ENCODE results near the gene ZNF407.

The ZNF407 gene

GRCh38 chr18:74579496-74580065, 18.1 kb upstream of the ZNF407 start:
- in situ Hi-C loops (cut with MboI; ENCODE audit: low pct_unique_long_range_greater_than_20kb, low sequenced_read_pairs, unreplicated experiment) = no loop called here
- TF ChIP-seq CTCF (IDR thresholded peaks at IDR 0.05; ENCODE audit: extremely low read depth, insufficient read depth, missing control alignments) = no peak
- DNase-seq (ENCODE audit: low spot score) = no peak

- in situ Hi-C loops (cut with MboI; ENCODE audit: low pct_unique_long_range_greater_than_20kb, low sequenced_read_pairs, unreplicated experiment) = no loop called here
- no peak for TF ChIP-seq CTCF (IDR thresholded peaks at IDR 0.05; ENCODE audit: extremely low read depth, insufficient read depth, missing control alignments)
- DNase-seq (ENCODE audit: low spot score) = no peak
These were observed 15.0 kb upstream of the ZNF407 start for GRCh38 chr18:74582642-74583041.

- no peak for DNase-seq (ENCODE audit: low spot score)
- in situ Hi-C loops (cut with MboI; ENCODE audit: low pct_unique_long_range_greater_than_20kb, low sequenced_read_pairs, unreplicated experiment) = no loop called here
- no peak for TF ChIP-seq CTCF (IDR thresholded peaks at IDR 0.05; ENCODE audit: extremely low read depth, insufficient read depth, missing control alignments)
These were observed 10.2 kb upstream of the ZNF407 start for GRCh38 chr18:74587441-74587840.

- in situ Hi-C loops (cut with MboI; ENCODE audit: low pct_unique_long_range_greater_than_20kb, low sequenced_read_pairs, unreplicated experiment) = no loop called here
- no peak for TF ChIP-seq CTCF (IDR thresholded peaks at IDR 0.05; ENCODE audit: extremely low read depth, insufficient read depth, missing control alignments)
- DNase-seq (ENCODE audit: low spot score) = no peak
These were observed 8.6 kb upstream of the ZNF407 start for GRCh38 chr18:74589021-74589420.

GRCh38 chr18:74589811-74590210, 7.9 kb upstream of the ZNF407 start:
- DNase-seq (ENCODE audit: low spot score) = no peak
- no peak for TF ChIP-seq CTCF (IDR thresholded peaks at IDR 0.05; ENCODE audit: extremely low read depth, insufficient read depth, missing control alignments)
- in situ Hi-C loops (cut with MboI; ENCODE audit: low pct_unique_long_range_greater_than_20kb, low sequenced_read_pairs, unreplicated experiment) = no loop called here

- TF ChIP-seq CTCF (IDR thresholded peaks at IDR 0.05; ENCODE audit: extremely low read depth, insufficient read depth, missing control alignments) = no peak
- DNase-seq (ENCODE audit: low spot score) = no peak
- in situ Hi-C loops (cut with MboI; ENCODE audit: low pct_unique_long_range_greater_than_20kb, low sequenced_read_pairs, unreplicated experiment) = no loop called here
These were observed 7.0 kb upstream of the ZNF407 start for GRCh38 chr18:74590671-74591070.

- in situ Hi-C loops (cut with MboI; ENCODE audit: low pct_unique_long_range_greater_than_20kb, low sequenced_read_pairs, unreplicated experiment) = no loop called here
- TF ChIP-seq CTCF (IDR thresholded peaks at IDR 0.05; ENCODE audit: extremely low read depth, insufficient read depth, missing control alignments) = no peak
- DNase-seq (ENCODE audit: low spot score) = no peak
These were observed 2.2 kb upstream of the ZNF407 start for GRCh38 chr18:74595431-74595830.
